ENCODE results near the gene RTCA.

GRCh38 chr1:100325415-100326324 lies 59.7 kb downstream of the RTCA start:
- TF ChIP-seq CTCF (conservative IDR thresholded peaks at IDR 0.05; ENCODE audit: low read depth, low read length): no peak
- TF ChIP-seq EZH2phosphoT487 (IDR thresholded peaks at IDR 0.05; ENCODE audit: borderline replicate concordance, low read length): no peak
- TF ChIP-seq EZH2 (IDR thresholded peaks at IDR 0.05; ENCODE audit: low read length, unreplicated experiment): no peak

Measured in PC-3 (cell line).